MM.1S (cell line): ENCODE results near the gene RAB11A.

Experiments used
- DNase-seq: peaks from one replicate; pipeline ENCODE4 v3.0.0-alpha.2; 2015
- H2AFZ ChIP-seq: fragments of 300-600 bp; sonication (generic); 2 replicates; pipeline ENCODE4 v1.6.0; 2016; ENCODE audit warnings: antibody characterized with exemption, low read length
- H3F3A ChIP-seq: fragments of 300-600 bp; sonication (generic); 2 replicates; pipeline ENCODE4 v1.6.1; 2016; ENCODE audit warnings: mild to moderate bottlenecking, antibody characterized with exemption, low read length, moderate library complexity, mixed read lengths; ENCODE audit not compliant: insufficient read depth
- H3K27ac ChIP-seq: fragments of 300-600 bp; sonication (generic); 2 replicates; pipeline ENCODE4 v1.5.1; 2016; ENCODE audit warnings: mild to moderate bottlenecking, low read length
- H3K27me3 ChIP-seq: fragments of 300-600 bp; sonication (generic); replicated peaks from 2 replicates; pipeline ENCODE4 v1.6.0; 2016; ENCODE audit warnings: low read length; ENCODE audit not compliant: insufficient read depth
- H3K36me3 ChIP-seq: fragments of 300-600 bp; sonication (generic); replicated peaks from 2 replicates; pipeline ENCODE4 v1.6.1; 2016; ENCODE audit warnings: mild to moderate bottlenecking, low read length, mixed read lengths; ENCODE audit not compliant: insufficient read depth
- H3K4me1 ChIP-seq: fragments of 300-600 bp; sonication (generic); 2 replicates; pipeline ENCODE4 v1.6.1; 2016; ENCODE audit warnings: low read length, mixed read lengths
- H3K4me2 ChIP-seq: fragments of 300-600 bp; sonication (generic); 2 replicates; pipeline ENCODE4 v1.6.0; 2016; ENCODE audit warnings: low read depth, low read length
- H3K4me3 ChIP-seq: fragments of 300-600 bp; sonication (generic); 2 replicates; pipeline ENCODE4 v1.5.1; 2016; ENCODE audit warnings: low read length, mixed read lengths
- H3K79me2 ChIP-seq: fragments of 300-600 bp; sonication (generic); 2 replicates; pipeline ENCODE4 v1.6.1; 2016; ENCODE audit warnings: mixed run types, low read length, mixed read lengths
- H3K9ac ChIP-seq: fragments of 300-600 bp; sonication (generic); 2 replicates; pipeline ENCODE4 v1.6.1; 2016; ENCODE audit warnings: low read length, mixed read lengths
- H3K9me2 ChIP-seq: fragments of 300-600 bp; sonication (generic); replicated peaks from 2 replicates; pipeline ENCODE4 v1.6.1; 2016; ENCODE audit warnings: mild to moderate bottlenecking, low read length, mixed read lengths; ENCODE audit not compliant: insufficient read depth
- H3K9me3 ChIP-seq: fragments of 300-600 bp; sonication (generic); replicated peaks from 2 replicates; pipeline ENCODE4 v1.6.1; 2016; ENCODE audit warnings: mild to moderate bottlenecking, low read length, mixed read lengths; ENCODE audit not compliant: insufficient read depth
- H4K20me1 ChIP-seq: fragments of 300-600 bp; sonication (generic); 2 replicates; pipeline ENCODE4 v1.6.1; 2016; ENCODE audit warnings: mild to moderate bottlenecking, low read length, moderate library complexity, mixed read lengths; ENCODE audit not compliant: insufficient read depth
- CTCF ChIP-seq: fragments of 300-600 bp; sonication (generic); IDR thresholded peaks from 2 replicates; pipeline ENCODE4 v1.5.1; 2016; ENCODE audit warnings: antibody characterized with exemption, low read length, mixed read lengths
- EZH2 ChIP-seq: fragments of 300-600 bp; sonication (generic); optimal IDR thresholded peaks from 2 replicates; pipeline ENCODE3; 2017; ENCODE audit warnings: low read depth, mild to moderate bottlenecking, antibody characterized with exemption, low read length, mixed read lengths
- EZH2phosphoT487 ChIP-seq: fragments of 300-600 bp; sonication (generic); IDR thresholded peaks from 2 replicates; pipeline ENCODE4 v1.6.1; 2018; ENCODE audit warnings: antibody characterized with exemption, low read length

The RAB11A gene

DNA sequence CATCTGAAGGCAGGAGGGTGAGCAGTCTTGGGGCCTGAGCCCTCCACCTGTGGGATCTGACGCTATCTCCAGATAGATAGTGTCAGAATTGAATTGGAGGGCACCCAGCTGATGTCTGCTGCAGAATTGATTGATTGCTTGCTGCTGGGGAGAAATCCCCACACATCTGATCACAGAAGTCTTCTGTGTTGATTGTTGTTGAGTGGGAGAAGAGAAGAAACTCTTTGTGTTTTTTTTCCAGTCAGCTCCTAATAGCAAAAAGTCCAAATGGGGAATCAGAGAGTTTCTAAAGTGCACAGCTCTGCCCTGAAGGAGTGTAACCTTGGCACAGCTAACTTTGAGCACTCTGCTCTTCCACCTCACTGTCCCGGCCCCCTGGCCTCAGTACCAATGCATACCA lies 66.1 kb downstream of the RAB11A start:
- no peaks in the 10 kb centered on the region for H3F3A ChIP-seq
- H3K9ac ChIP-seq = no peak overlapping the region
- no peak overlapping the region for H3K27ac ChIP-seq
- no peaks in the 10 kb centered on the region for H4K20me1 ChIP-seq
- H3K4me3 ChIP-seq = no peak overlapping the region
- H3K79me2 ChIP-seq = no peaks in the 10 kb centered on the region
- no peak overlapping the region for H3K4me2 ChIP-seq
- no peaks in the 10 kb centered on the region for H3K9me3 ChIP-seq
- DNase-seq = no peak
- H3K36me3 ChIP-seq = no peaks in the 10 kb centered on the region
- no peaks in the 10 kb centered on the region for H3K4me1 ChIP-seq
- H3K9me2 ChIP-seq = no peaks in the 10 kb centered on the region
- TF ChIP-seq EZH2 = no peak
- TF ChIP-seq CTCF = no peak
- no peak for TF ChIP-seq EZH2phosphoT487
- no peak overlapping the region for H2AFZ ChIP-seq
- no peaks in the 10 kb centered on the region for H3K27me3 ChIP-seq

- no peaks in the 10 kb centered on the region for H4K20me1 ChIP-seq
- H3K4me3 ChIP-seq = no peak overlapping the region
- no peak overlapping the region for H3K4me2 ChIP-seq
- H3F3A ChIP-seq = no peaks in the 10 kb centered on the region
- no peaks in the 10 kb centered on the region for H3K4me1 ChIP-seq
- no peak overlapping the region for H2AFZ ChIP-seq
- DNase-seq = no peak
- no peaks in the 10 kb centered on the region for H3K27me3 ChIP-seq
- H3K27ac ChIP-seq = no peak overlapping the region
- no peaks in the 10 kb centered on the region for H3K36me3 ChIP-seq
- no peak for TF ChIP-seq EZH2phosphoT487
- TF ChIP-seq CTCF = no peak
- TF ChIP-seq EZH2 = no peak
- H3K9ac ChIP-seq = no peak overlapping the region
- no peaks in the 10 kb centered on the region for H3K9me3 ChIP-seq
- H3K79me2 ChIP-seq = no peaks in the 10 kb centered on the region
- no peaks in the 10 kb centered on the region for H3K9me2 ChIP-seq
Measured at GRCh38 chr15:65936282-65936681, 67.0 kb downstream of the RAB11A start.

DNA sequence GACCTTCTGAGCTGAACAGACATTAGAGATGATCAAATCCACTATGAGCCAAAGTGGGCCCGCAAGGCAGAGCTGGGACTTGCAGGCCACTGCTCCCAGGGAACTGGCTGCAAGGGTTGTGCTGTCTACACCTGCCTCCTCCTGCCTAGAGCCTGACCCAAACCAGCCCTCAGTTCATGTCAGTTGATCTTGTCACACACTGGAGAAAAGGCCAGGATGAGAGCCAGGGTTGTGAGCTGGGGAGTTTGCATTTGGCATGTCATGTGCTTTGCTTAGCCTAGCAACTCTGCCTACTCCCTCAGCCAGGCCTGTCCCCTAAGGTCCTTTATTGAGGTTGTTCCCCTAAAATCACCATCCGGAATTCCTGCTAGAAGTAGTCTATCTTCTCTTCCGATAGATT lies 67.8 kb downstream of the RAB11A start:
- no peaks in the 10 kb centered on the region for H4K20me1 ChIP-seq
- no peak for DNase-seq
- H3F3A ChIP-seq = no peaks in the 10 kb centered on the region
- no peak overlapping the region for H3K4me2 ChIP-seq
- H3K9me2 ChIP-seq = no peaks in the 10 kb centered on the region
- H3K79me2 ChIP-seq = no peaks in the 10 kb centered on the region
- no peaks in the 10 kb centered on the region for H3K36me3 ChIP-seq
- H3K9ac ChIP-seq = no peak overlapping the region
- H3K4me3 ChIP-seq = no peak overlapping the region
- no peaks in the 10 kb centered on the region for H3K4me1 ChIP-seq
- no peaks in the 10 kb centered on the region for H3K27me3 ChIP-seq
- no peak overlapping the region for H2AFZ ChIP-seq
- TF ChIP-seq EZH2 = no peak
- no peak for TF ChIP-seq CTCF
- TF ChIP-seq EZH2phosphoT487 = no peak
- H3K27ac ChIP-seq = no peak overlapping the region
- no peaks in the 10 kb centered on the region for H3K9me3 ChIP-seq

- no peaks in the 10 kb centered on the region for H4K20me1 ChIP-seq
- no peaks in the 10 kb centered on the region for H3K36me3 ChIP-seq
- H3K27me3 ChIP-seq = no peaks in the 10 kb centered on the region
- no peak for DNase-seq
- no peaks in the 10 kb centered on the region for H3K79me2 ChIP-seq
- H3K9me2 ChIP-seq = no peaks in the 10 kb centered on the region
- H3K4me1 ChIP-seq = no peaks in the 10 kb centered on the region
- H3K27ac ChIP-seq = no peak overlapping the region
- no peaks in the 10 kb centered on the region for H3K9me3 ChIP-seq
- no peaks in the 10 kb centered on the region for H3F3A ChIP-seq
- H3K4me3 ChIP-seq = no peak overlapping the region
- H2AFZ ChIP-seq = no peak overlapping the region
- TF ChIP-seq CTCF (no peak), EZH2phosphoT487 (no peak), EZH2 (no peak)
- no peak overlapping the region for H3K9ac ChIP-seq
- H3K4me2 ChIP-seq = no peak overlapping the region
Measured at GRCh38 chr15:65937476-65937875, 68.2 kb downstream of the RAB11A start.
